HPDE6-E6E7 (cell line): ENCODE measurements around the gene FGF3.

Experiments
- DNase-seq: peaks from one replicate; pipeline ENCODE4 v3.0.0; 2011; ENCODE audit warnings: missing footprints; ENCODE audit errors: extremely low spot score

FGF3 gene

GRCh38 chr11:69844396-69844795, 25.2 kb upstream of the FGF3 start:
- DNase-seq: no peak

- DNase-seq: no peak
Measured at GRCh38 chr11:69843529-69843921, 24.3 kb upstream of the FGF3 start.

- DNase-seq: no peak
Measured at GRCh38 chr11:69842746-69843528, 23.7 kb upstream of the FGF3 start.

- no peak for DNase-seq
Measured at GRCh38 chr11:69841859-69842698, 22.9 kb upstream of the FGF3 start.

- no peak for DNase-seq
Measured at GRCh38 chr11:69841170-69841858, 22.1 kb upstream of the FGF3 start.

GRCh38 chr11:69840371-69841169, 21.4 kb upstream of the FGF3 start:
- no peak for DNase-seq

GRCh38 chr11:69839516-69839915, 20.3 kb upstream of the FGF3 start:
- no peak for DNase-seq

- no peak for DNase-seq
Measured at GRCh38 chr11:69837791-69838190, 18.6 kb upstream of the FGF3 start.

- DNase-seq: no peak
Measured at GRCh38 chr11:69836401-69836800, 17.2 kb upstream of the FGF3 start.

- no peak for DNase-seq
Measured at GRCh38 chr11:69834811-69835800, 15.9 kb upstream of the FGF3 start.

GRCh38 chr11:69834251-69834650, 15.0 kb upstream of the FGF3 start:
- DNase-seq: no peak

GRCh38 chr11:69832561-69833413, 13.6 kb upstream of the FGF3 start:
- DNase-seq: no peak

- DNase-seq: no peak
Measured at GRCh38 chr11:69831985-69832384, 12.8 kb upstream of the FGF3 start.

GRCh38 chr11:69830086-69830485, 10.9 kb upstream of the FGF3 start:
- no peak for DNase-seq

GRCh38 chr11:69828971-69829344, 9.7 kb upstream of the FGF3 start:
- no peak for DNase-seq

- DNase-seq: no peak
Measured at GRCh38 chr11:69828276-69828970, 9.2 kb upstream of the FGF3 start.

GRCh38 chr11:69826773-69827172, 7.6 kb upstream of the FGF3 start:
- DNase-seq: no peak

GRCh38 chr11:69825941-69826340, 6.7 kb upstream of the FGF3 start:
- DNase-seq: no peak
